NCI-H146 (cell line): ENCODE results near the gene ELK4.

Experiments
- DNase-seq: peaks from one replicate; lab custom pipeline; 2025; lab: John Stamatoyannopoulos, UW

The ELK4 gene

DNA sequence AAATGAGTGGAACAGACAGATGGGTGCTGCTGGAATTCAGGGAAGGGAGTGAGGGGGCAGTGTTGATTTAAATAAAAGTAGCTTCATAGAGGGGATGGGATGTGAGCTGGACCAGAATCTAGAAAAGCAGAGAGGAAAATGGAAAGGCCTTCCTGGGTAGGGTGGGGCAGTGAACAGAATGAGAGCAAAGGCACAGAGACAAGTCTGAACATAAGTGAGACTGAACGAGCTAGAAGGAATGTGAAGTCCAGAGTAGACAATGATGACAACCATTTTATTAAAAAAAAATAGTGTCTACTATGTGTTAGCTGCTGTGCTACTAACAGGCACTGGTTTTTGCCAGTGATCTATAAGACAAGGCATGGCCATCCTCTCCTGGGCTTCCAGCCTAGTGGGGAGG, 36.0 kb downstream of the ELK4 start:
- no peak for DNase-seq

DNA sequence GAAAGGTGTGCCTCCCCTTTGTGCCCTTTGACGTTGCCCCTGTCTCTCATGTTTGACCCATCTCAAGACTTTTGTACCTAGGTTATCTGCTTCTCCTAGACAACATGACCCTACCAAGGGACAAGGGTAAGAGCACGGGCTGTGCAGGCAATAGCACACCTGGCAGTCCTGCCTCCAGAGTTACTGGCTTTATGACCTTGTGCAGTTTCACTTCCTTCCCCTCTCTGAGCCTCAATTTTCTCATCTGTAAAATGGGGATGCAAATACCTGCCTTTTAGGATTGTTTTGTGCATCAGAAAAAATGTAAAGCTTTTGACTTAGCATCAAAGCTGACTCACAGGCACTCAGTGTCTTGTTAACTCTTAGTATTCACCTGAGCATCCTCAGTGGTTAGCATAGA, 36.4 kb downstream of the ELK4 start:
- no peak for DNase-seq

DNA sequence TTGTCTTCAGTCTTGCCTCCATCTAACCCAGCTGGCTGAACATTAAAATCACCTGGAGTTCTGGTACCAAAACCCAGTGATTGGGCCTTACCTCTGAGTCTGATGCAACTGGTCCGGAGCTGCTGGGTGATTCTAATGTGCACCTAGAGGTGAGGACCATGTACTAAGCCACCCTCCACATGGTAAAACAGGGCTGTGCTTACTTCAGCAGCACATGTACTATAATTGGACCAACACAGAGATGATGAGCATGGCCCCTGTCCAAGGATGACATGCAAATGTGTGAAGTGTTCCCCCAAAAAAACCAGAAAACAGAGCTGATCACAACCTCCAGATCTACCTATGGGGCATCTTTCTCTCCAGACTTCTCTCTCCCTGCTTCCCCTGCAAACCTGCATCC, 37.0 kb downstream of the ELK4 start:
- DNase-seq: no peak

DNA sequence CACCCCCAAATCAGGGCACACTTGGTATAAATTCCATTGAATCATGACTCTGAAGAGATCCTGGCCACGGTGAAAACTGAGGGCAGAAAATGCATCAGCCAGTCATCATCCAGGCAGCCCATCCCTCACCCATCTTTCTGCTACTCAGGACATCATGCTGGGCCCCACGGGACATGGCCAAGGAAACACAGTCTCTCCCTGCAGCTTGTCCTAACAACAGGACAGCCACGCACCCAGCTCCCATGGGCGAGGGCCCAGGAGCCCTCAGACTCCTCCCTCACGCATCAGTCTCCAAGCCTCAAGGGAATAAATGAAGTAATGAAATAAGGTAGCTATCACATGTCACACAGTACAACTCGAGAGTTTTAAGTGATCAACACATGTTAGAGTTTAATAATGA, 37.8 kb downstream of the ELK4 start:
- DNase-seq: no peak

DNA sequence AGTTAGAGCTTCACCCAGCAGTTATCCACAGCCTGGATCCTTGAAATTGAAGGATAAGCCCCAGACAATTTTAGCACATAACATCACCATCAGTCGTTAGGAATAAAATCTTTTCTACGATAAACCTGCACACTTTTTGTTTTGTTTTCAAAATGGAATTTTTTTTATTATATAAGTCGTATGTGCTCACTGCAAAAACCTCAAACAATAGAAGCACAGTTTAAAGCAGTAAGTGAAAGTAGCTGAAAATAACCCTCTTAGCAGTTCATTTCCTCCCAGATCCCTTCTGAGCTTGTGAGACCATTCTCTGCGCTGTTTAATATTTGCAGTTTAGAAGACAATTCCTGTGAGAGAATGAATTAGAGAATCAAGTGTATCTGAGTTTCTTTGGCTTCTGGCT, 38.3 kb downstream of the ELK4 start:
- no peak for DNase-seq

DNA sequence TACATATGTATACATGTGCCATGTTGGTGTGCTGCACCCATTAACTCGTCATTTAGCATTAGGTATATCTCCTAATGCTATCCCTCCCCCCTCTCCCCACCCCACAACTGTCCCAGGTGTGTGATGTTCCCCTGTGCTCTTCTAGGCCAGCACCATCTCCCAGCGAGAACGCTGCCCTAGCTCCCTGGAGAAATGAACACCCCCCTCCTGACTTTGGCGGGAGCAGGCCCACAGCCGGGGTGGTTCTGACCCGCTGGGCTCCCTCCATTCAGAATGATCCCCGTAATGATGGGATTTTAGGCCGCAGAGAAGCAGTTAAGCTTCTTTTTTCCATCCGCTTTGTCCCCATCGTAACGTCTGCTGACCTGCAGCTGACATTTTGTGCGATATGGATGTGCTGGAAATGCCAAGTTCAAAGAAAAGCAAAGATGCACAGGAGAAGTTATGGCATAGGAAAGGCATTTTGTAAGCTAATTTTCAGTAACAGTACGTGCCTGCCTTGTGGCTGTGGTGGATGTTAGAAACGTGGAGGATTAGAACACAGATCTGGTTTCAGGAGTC, 39.3 kb downstream of the ELK4 start:
- no peak for DNase-seq

DNA sequence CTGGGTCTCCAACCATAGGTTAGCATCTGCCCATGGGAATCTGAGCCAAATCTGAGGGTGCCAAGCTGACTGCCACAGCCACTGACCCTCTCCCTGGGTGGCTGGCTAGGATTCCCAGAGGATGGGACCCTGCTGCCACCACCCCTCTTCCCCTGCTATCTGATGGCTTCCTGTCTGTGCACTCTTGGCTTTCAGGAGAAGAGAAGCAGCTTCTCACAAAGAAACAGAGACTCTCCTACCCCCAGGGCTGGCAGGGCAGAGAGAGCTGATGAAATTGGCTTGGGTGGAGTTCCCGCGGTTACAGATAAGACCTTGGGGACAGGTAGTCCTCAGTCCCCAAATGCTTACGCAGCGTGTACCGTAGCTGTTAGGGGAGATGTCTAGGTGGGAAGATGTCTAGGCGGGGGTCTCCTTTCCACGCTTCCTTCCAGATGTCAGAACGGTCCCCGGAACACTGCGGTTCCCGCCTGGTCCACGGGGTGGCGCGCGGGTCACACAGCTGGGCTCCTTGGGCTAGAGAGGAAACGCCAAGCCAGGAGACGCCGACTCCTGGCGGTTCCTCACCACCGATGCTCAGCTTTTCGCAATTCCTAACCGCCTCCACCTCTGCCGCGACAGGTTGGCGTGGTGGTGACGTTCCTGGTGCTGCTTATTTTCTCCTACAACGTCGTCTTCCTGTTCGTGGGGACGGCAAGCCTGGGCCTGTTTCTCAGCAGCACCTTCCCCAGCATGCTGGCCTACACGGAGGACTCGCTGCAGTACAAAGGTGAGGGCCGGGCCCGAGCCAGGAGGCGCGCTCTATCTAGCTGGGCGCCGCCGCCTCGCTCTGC, 40.1 kb downstream of the ELK4 start:
- DNase-seq: peak; percentile 86

DNA sequence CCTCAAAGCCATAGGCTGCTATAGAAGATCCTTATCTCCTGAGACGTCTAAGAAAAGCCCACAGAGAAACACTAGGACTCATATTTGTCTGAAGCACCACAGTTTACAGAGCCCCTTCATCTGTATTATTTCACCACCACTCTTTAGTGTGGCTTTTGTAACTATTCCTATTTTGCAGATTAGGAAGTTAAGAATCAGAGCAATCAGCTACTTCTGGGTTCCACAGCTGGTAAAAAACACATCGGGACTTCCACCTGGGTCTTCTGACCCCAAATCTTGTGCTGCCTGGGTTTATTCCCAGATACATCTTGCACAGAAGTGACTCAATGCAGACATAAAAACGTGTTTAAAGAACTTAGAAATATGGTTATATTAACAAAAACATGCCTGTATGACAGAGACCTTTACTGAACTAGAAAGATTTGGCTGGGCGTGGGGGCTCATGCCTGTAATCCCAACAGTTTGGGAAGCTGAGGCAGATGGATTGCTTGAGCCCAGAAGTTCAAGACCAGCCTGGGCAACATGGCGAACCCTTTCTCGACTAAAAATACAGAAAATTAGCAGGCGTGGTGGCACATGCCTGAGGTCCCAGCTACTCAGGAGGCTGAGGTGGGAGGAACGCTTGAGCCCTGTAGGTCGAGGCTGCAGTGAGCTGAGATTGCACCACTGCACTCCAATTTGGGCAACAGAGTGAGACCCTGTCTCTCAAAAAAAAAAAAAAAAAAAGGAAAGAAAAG, 40.9 kb downstream of the ELK4 start:
- no peak for DNase-seq

DNA sequence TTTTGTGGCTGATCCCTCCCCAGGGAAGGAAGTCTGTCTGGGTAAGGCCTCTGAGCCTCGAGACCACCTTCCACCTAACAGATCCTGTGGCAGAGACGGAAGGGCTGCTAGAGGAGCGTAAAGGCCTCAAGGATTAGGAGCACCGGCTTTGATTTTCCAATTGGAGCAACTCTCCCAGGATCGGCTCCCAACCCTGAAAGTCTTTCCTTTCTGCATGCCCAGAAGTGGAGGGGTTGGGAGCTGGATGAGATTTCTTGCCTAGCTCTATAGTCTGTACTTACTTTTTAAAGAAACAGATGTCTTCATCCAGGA, 41.4 kb downstream of the ELK4 start:
- no peak for DNase-seq

DNA sequence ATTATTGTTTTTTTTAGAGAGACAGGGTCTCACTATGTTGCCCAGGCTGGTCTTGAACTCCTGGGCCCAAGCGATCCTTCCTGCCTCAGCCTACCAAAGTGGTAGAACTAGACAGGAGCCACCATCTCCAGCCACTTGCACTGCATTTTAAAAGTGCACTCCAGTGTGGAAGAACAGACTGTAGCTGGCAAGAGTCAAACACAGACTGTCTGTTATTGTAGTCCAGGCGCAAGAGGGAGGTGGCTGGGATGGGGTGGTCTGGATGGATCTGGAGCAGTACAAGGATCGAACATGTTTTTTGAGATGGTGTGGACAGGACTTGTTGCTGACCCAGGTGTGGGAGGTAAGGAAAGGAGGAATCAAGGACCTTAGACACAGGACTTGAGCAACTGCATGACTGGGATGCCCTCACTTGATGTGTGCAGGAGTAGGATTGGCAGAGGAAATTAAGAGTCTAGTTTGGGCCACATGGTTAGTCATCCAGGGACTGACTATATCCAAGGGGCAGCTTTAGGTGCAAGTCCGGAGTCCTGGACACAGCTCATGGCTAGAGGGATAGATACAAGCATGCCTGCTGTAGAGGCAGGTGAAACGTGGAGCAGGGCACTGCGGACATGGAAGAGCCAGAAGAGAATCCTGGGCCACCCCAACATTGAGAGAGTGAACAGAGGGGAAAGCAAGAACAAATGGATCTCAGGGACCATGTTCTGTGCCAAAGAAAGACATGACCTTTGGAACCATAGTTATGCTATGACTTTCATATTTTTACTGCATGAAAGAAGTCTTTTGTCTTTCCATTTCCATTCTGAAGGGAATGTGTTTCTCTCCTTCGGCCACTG, 42.0 kb downstream of the ELK4 start:
- no peak for DNase-seq

DNA sequence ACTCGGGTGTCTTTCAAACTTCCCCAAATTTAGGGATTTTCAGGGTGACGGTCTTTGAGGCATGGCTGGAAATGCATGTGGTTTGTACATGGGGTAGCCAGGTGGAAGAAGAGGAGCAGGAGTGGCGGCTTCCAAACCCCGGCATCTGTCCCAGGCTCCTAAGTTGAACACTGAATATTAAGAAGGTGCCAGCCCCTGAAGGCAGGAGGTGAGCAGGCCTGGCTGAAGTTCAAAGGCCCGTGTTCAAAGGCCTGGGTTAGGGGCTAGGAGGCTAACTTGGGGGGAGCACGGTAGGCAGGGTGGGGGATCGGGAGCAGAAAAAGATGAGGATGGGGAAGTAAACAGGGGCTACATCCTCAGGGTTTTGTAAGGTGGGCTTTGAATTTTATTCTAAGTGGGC, 42.8 kb downstream of the ELK4 start:
- no peak for DNase-seq

DNA sequence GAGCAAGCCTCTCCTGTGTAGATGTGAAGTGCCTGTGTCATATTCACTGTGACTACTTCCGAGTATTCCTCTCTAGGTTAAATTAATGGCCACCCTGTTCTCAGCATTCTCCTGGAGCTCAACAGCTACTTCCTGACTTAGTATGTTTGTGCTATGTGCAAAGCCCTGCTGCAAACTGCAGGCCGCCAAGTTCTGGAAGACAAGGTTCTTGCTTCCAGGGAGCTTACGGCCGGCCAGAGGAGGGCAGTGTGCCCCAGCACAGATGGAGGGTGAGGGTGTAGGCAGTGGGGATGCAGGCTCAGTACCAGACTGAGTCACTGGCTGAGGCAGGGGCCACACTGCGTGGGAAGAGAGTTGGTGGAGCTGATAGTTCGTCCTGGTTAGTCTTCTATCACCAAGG, 43.2 kb downstream of the ELK4 start:
- DNase-seq: no peak

DNA sequence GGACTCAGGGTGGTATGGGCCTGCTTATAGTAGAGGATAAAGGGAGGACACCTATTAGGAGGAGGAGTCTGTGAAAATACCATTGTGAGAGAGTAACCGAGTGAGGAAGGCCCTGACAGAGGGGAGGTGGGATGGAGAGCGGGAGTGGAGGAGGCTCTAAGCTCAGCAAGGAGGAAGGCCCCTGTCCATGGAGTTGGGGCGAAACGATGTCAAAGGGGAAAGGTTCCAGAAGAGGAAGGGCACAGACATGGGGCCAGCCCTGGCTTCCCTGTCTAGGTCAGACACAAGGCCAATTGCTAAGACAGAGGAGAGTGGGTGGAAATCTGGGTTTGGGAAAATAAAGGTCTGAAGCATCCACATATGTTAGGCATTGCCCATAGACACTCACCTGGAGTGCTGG, 44.2 kb downstream of the ELK4 start:
- no peak for DNase-seq

DNA sequence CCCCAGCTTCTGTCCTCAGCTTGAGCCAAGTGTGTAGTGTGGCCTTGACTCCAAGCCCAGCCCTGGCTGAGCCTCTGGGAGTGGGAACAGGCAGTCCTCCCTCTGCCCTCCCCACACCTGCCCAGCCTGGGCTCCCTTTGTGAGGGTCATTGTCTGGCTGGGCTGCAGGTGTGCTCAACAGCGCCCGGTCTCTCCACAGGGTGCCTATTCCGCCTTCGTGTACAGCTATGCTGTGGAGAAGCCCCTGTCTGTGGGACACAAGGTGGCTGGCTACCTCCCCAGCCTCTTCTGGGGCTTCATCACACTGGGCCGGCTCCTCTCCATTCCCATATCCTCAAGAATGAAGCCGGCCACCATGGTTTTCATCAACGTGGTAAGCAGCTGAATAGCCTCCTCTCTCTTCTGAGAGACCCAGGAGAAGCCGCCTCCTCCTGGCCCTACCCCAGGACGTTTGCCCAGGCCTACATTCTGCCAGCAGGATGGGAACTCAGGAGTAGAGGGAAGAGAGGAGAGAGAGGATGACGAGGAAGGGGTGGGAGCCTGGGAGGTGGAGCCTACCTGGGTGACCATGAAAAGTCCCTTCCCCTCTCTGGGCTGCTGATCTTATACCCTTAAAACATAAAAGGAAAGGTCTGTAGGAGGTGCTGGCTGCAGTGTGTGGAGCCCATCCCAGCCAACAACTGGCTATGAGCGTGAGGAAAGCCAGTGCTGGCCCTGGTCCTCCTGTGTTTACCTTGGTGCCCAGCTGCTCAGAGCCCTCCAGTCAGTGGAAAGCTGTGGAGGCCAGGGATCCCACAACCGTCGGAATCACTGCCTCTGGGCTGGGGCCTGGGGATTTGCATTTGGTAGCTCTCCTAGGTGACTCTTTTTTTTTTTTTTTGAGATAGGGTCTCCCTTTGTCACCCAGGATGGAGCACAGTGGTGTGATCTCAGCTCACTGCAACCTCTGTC, 45.7 kb downstream of the ELK4 start:
- DNase-seq: peak; percentile 84

DNA sequence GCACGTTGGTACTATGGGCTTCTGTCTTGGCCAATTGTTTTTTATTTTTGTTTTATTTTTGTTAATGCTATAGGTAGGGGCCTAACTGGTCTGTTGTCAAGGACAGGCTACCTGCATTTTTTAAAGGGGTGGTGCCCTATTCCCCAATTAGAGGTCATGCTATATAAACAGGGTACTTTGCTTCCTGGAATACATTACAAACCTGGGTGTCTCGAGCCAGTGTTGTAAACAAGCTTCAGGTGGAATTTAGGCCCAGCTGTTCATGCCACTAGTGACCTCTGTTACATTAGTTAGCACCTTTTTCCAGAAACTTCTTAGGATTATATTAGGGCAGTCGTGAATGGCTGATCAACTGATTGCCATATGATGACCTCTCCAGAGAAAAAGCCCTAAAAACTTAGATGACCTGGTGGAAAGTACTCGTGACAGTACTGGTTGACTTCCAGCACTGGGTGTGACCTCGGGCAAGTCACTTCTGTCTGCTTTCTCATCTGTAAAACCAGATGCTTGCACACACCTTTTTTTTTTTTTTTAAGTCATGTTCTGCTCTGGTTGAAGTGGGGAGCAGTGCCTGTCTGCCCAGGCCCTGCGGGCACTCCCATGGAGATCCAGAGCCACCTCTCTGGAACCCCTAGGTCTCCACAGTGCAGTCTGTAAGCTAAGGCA, 46.5 kb downstream of the ELK4 start:
- no peak for DNase-seq

DNA sequence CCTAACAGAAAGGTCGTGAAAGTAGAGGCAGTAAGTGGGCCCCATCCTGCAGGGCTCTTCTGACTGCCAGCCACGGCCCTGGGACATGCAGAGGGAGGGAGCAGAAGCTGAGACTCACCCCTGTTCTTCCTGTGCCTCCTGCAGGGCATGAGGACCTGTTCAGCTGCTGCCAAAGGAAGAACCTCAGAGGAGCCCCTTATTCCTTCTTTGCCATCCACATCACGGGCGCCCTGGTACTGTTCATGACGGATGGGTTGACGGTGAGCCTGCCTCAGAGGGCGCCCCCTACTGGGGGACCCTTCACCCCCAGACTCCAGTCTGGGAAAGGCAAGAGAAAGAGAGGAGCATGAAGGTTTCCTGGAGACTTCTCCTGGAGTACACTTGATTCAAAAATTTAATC, 47.1 kb downstream of the ELK4 start:
- no peak for DNase-seq

DNA sequence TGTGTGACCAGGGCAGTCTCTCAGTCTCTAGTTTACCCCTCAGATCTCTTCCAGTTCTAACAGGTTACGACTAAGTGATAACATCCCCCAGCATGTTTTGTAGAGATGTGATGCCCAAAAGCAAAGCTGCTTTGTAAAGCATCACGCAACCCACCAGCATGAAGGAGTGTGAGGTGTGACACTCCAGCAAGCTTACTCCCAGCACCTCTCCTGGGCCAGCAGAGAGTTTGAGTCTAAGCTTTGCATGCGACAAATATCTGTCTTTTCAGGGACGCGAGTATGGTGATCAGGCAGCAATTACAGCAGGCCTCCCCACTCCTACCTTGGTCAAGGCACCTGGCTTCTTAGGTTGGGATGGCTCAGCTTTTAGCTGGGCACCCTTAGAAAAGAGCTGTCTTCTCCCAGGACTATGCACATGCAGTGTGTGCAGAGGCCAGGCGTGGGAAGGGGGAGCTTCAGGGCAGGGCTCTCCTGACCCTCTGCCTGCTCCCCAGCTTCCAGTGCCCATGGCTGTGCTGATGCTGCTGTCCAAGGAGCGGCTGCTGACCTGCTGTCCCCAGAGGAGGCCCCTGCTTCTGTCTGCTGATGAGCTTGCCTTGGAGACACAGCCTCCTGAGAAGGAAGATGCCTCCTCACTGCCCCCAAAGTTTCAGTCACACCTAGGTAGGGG, 48.2 kb downstream of the ELK4 start:
- DNase-seq: no peak

DNA sequence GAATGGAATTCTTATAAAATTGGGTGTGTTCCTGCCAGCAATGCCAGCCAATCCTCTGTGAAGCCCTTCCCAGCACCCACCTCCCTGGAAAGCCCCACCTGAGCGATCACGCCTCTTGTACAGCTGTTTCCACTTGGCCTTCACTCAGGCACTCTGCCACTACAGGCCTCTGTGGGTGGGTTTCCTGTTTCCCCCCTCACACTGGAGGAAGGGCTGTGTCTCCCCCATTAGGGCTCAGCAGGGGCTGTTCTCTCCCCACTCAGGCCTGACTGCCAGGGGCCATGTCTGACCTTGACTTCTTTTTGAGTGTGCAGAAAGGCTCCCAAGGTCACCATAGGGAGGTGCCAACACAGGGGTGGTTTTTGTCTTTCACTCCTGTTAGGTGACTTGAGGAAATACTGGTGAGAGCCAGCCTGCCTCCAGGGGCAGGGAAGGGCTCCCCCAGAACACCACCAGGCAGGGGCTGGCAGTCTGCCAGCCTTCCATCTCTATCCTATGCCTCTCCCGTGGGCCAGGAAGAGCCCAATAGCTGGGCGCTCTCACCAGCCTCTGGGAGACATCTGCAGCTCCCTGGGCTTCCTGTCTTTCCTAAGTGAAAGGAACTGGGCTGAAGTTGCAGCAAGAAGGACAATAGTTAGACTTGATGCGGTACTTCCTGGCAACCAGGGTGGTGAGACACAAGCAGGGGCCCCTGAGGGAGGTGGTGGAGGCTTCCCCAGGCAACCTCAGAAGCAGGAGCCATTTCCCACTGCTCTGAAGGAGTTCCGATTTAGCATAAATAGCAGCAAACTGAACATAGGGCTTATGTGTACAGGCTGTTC, 49.1 kb downstream of the ELK4 start:
- DNase-seq: no peak

DNA sequence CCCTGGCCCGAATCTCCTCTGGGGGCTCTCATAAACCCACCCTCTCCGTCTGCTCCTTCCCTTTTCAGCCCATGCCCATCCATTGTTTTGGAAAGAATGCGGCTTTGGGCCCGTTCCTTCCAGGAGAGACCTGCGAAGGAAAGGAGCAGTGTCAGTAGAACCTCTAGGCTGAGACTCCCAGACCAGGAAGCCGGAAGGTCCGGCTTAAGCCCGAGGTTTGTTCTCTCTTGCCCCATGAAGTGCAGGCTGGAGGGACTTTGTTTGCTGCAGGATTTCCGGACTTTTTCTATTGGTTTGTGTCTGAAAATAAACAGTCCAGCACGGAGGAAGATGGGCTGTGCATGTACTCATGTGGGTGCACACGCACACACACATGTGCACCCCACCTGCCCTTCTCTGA, 49.8 kb downstream of the ELK4 start:
- no peak for DNase-seq
